Loucy (cell line): ENCODE data around the gene CSTPP1.

Experiments used
- H2AFZ ChIP-seq: fragments of 200-600 bp; sonication (generic); 2 replicates; pipeline ENCODE4 v1.6.0; 2016; ENCODE audit warnings: antibody characterized with exemption, mild to moderate bottlenecking, low read length, moderate library complexity
- H3F3A ChIP-seq: fragments of 200-600 bp; 2 replicates; pipeline ENCODE4 v1.6.0; 2016; ENCODE audit warnings: antibody characterized with exemption, low read depth, mild to moderate bottlenecking
- H3K27me3 ChIP-seq: fragments of 200-600 bp; sonication (generic); 2 replicates; pipeline ENCODE4 v1.6.1; 2014; ENCODE audit warnings: low read length, mild to moderate bottlenecking; ENCODE audit not compliant: insufficient read depth, poor library complexity, severe bottlenecking
- H3K36me3 ChIP-seq: fragments of 200-600 bp; sonication (generic); 2 replicates; pipeline ENCODE4 v1.6.1; 2016; ENCODE audit warnings: low read length; ENCODE audit not compliant: insufficient read depth
- H3K4me1 ChIP-seq: fragments of 200-600 bp; sonication (generic); 2 replicates; pipeline ENCODE4 v1.5.1; 2014; ENCODE audit warnings: low read length, mild to moderate bottlenecking; ENCODE audit not compliant: insufficient read depth, poor library complexity, severe bottlenecking
- H3K4me2 ChIP-seq: fragments of 200-600 bp; sonication (generic); 2 replicates; pipeline ENCODE4 v1.6.0; 2014; ENCODE audit warnings: antibody characterized with exemption, low read length, low read depth, mild to moderate bottlenecking; ENCODE audit not compliant: poor library complexity, severe bottlenecking
- H3K4me3 ChIP-seq: fragments of 200-600 bp; sonication (generic); 2 replicates; pipeline ENCODE4 v1.5.1; 2014; ENCODE audit warnings: low read length, mild to moderate bottlenecking, mixed read lengths; ENCODE audit not compliant: poor library complexity, severe bottlenecking
- H3K79me2 ChIP-seq: fragments of 200-600 bp; sonication (generic); 2 replicates; pipeline ENCODE4 v1.6.1; 2014; ENCODE audit warnings: low read length; ENCODE audit not compliant: insufficient read depth
- H3K9ac ChIP-seq: fragments of 200-600 bp; sonication (generic); 2 replicates; pipeline ENCODE4 v1.6.0; 2014; ENCODE audit warnings: mild to moderate bottlenecking, low read depth, low read length, moderate library complexity; ENCODE audit not compliant: poor library complexity, severe bottlenecking
- H3K9me2 ChIP-seq: fragments of 200-600 bp; sonication (generic); replicated peaks from 2 replicates; pipeline ENCODE4 v1.6.1; 2016; ENCODE audit warnings: low read depth, low read length, mixed read lengths
- H3K9me3 ChIP-seq: fragments of 200-600 bp; sonication (generic); 2 replicates; pipeline ENCODE4 v1.6.1; 2014; ENCODE audit warnings: mild to moderate bottlenecking, antibody characterized with exemption, low read length, low read depth; ENCODE audit not compliant: insufficient read depth
- H4K20me1 ChIP-seq: fragments of 200-600 bp; sonication (generic); 2 replicates; pipeline ENCODE4 v1.6.0; 2014; ENCODE audit warnings: antibody characterized with exemption, low read length, mild to moderate bottlenecking; ENCODE audit not compliant: insufficient read depth, poor library complexity, severe bottlenecking
- EZH2phosphoT487 ChIP-seq: fragments of 200-600 bp; IDR thresholded peaks from 2 replicates; pipeline ENCODE4 v1.6.1; 2018; ENCODE audit warnings: antibody characterized with exemption, mild to moderate bottlenecking, moderate library complexity, borderline replicate concordance
- TF ChIP-seq, protein P1 (sequence below): fragments of 200-600 bp; sonication (generic); conservative IDR thresholded peaks from 2 replicates; pipeline ENCODE4 v1.5.1; 2014; ENCODE audit warnings: mild to moderate bottlenecking, antibody characterized with exemption, low read length

The CSTPP1 gene

DNA sequence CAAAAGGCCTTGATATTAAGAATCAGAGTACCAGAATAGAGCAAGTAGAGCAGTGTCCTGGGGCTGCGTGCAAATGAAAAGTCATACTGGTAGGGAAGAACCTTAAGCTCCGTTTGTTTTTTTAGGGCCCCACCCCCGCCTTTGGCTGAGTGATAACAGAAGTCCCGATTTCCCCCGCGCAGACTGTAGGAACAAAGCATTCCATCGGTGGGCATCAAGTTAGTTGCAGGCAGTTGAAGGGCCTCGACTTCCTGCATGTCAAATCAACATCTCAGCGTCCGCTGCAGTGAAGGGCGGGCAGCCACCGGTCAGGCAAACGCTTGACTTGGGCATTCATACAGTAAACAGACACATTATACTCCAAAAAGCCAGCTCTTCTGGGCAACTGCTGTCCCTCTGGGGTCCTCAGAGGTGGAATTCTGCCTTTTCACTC, 29.9 kb upstream of the CSTPP1 start:
- no peak overlapping the region for H3K9ac ChIP-seq
- no peaks in the 10 kb centered on the region for H3K9me3 ChIP-seq
- no peaks in the 10 kb centered on the region for H3K9me2 ChIP-seq
- H2AFZ ChIP-seq, result no peak overlapping the region
- no peaks in the 10 kb centered on the region for H3K36me3 ChIP-seq
- H3K79me2 ChIP-seq, result no peaks in the 10 kb centered on the region
- H3K27me3 ChIP-seq, result no peaks in the 10 kb centered on the region
- H3K4me3 ChIP-seq, result no peak overlapping the region
- TF ChIP-seq, protein P1, sequence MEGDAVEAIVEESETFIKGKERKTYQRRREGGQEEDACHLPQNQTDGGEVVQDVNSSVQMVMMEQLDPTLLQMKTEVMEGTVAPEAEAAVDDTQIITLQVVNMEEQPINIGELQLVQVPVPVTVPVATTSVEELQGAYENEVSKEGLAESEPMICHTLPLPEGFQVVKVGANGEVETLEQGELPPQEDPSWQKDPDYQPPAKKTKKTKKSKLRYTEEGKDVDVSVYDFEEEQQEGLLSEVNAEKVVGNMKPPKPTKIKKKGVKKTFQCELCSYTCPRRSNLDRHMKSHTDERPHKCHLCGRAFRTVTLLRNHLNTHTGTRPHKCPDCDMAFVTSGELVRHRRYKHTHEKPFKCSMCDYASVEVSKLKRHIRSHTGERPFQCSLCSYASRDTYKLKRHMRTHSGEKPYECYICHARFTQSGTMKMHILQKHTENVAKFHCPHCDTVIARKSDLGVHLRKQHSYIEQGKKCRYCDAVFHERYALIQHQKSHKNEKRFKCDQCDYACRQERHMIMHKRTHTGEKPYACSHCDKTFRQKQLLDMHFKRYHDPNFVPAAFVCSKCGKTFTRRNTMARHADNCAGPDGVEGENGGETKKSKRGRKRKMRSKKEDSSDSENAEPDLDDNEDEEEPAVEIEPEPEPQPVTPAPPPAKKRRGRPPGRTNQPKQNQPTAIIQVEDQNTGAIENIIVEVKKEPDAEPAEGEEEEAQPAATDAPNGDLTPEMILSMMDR, result no peak
- TF ChIP-seq EZH2phosphoT487, result no peak
- H4K20me1 ChIP-seq, result no peaks in the 10 kb centered on the region
- H3K4me2 ChIP-seq, result no peak overlapping the region
- peaks cover 23% of the 10 kb centered on the region for H3K4me1 ChIP-seq
- H3F3A ChIP-seq, result no peaks in the 10 kb centered on the region

DNA sequence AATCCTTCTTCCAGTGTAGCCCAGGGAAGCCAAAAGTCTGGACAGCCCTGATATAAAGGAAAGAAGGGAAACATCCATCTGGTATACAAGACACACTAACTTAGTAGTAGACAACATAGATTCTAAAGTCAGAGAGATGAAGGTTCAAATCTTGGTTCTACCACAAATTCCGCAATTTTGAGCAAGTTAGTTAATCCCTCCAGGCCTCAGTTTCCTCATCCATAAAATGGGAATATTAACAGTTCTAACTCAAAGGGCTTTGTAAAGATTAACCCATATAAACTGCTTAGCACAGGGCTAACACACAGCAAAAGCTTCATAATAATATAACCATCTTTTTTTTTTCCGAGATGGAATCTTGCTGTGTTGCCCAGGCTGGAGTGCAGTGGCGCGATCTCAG, 29.0 kb upstream of the CSTPP1 start:
- H3K4me3 ChIP-seq, result no peak overlapping the region
- H3K36me3 ChIP-seq, result no peaks in the 10 kb centered on the region
- no peaks in the 10 kb centered on the region for H3F3A ChIP-seq
- H3K9me2 ChIP-seq, result no peaks in the 10 kb centered on the region
- H2AFZ ChIP-seq, result no peak overlapping the region
- no peaks in the 10 kb centered on the region for H3K79me2 ChIP-seq
- no peaks in the 10 kb centered on the region for H3K27me3 ChIP-seq
- no peak for TF ChIP-seq EZH2phosphoT487
- TF ChIP-seq, protein P1, result no peak
- no peak overlapping the region for H3K9ac ChIP-seq
- no peaks in the 10 kb centered on the region for H3K9me3 ChIP-seq
- peaks cover 30% of the 10 kb centered on the region for H3K4me1 ChIP-seq
- no peaks in the 10 kb centered on the region for H4K20me1 ChIP-seq
- H3K4me2 ChIP-seq, result no peak overlapping the region

DNA sequence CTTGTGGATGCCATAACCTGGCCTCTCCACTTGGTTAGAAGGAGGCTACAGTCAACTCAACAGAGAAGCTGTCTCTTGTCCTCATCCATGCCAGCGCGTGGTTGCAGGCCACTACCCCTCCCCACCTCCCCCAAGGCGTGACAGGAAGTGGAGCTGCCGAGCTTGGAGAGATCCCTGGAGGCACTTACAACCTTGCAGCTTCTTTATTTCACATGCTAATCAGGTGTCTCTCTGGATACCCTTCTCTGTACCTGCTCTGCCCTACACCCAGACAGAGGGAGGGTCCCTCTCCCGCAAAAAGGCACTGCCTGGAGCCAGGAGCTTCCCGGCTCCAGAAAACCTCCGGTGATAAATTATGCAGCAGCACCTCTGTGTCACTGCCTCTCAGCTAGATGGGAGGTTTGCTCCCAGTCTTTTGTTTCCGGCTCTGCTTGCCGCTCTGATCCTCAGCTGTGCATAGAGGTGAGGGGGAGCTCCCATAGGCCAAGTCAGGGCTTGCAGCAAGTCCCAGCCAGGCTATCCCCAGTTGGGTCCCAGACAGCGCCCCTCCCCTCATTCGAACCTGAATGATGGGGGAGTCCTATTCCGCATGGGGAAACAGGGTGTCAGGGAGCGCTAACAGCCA, 23.9 kb upstream of the CSTPP1 start:
- no peaks in the 10 kb centered on the region for H3K9me2 ChIP-seq
- peak overlapping the region; percentile 9 for H3K4me3 ChIP-seq

More for the DNA sequence above, 23.9 kb upstream of the CSTPP1 start:
- Histone ChIP-seq H3K9ac (peak overlapping the region; percentile 32), H3K27me3 (peaks cover 3% of the 10 kb centered on the region), H2AFZ (no peak overlapping the region; the same call in 1 of the 2 replicates), H3K4me2 (peak overlapping the region; percentile 48), H3K79me2 (no peaks in the 10 kb centered on the region), H4K20me1 (no peaks in the 10 kb centered on the region), H3K4me1 (peaks cover 40% of the 10 kb centered on the region), H3F3A (0 out of 2 replicates have a peak, but pooled peaks cover 4% of the 10 kb centered on the region), H3K9me3 (no peaks in the 10 kb centered on the region), H3K36me3 (no peaks in the 10 kb centered on the region)
- TF ChIP-seq, protein P1, result no peak
- TF ChIP-seq EZH2phosphoT487, result no peak
